Esophagus squamous epithelium (tissue), 5 donors: ENCODE measurements around the gene ANKRD37. TPM values are rescaled to one million over a fixed set of nuclear protein-coding genes. Genes with fewer than 3 reads are reported as not detected.

Source experiments
- DNase-seq: peaks from one replicate; lab custom pipeline; 2025; lab: John Stamatoyannopoulos, UW
- H3K27ac ChIP-seq, 4 donors: fragments of 200-600 bp; sonication (generic); one replicate each; pipeline ENCODE4 v1.5.1; 2016 to 2019; ENCODE audit warnings: mild to moderate bottlenecking in 1 of 4
- H3K27me3 ChIP-seq, 4 donors: fragments of 200-600 bp; sonication (generic); 1 replicate in 3 of 4; 2 replicates in 1 of 4; pipeline versions ENCODE4 v1.5.1 to v1.6.0; 2017 to 2021; ENCODE audit warnings: antibody characterized with exemption in 1 of 4
- H3K36me3 ChIP-seq, 3 donors: fragments of 200-600 bp; sonication (generic); one replicate each; pipeline ENCODE4 v1.5.1; 2016 to 2019
- H3K4me1 ChIP-seq, 3 donors: fragments of 200-600 bp; sonication (generic); one replicate each; pipeline ENCODE4 v1.5.1; 2017 to 2019
- H3K4me3 ChIP-seq, 4 donors: fragments of 200-600 bp; sonication (generic); 1 replicate in 3 of 4; 2 replicates in 1 of 4; pipeline ENCODE4 v1.5.1; 2016 to 2019; ENCODE audit warnings: mild to moderate bottlenecking in 2 of 4, moderate library complexity in 1 of 4
- H3K9me3 ChIP-seq, 3 donors: fragments of 200-600 bp; sonication (generic); one replicate each; pipeline ENCODE4 v1.5.1; 2016 to 2019
- CTCF ChIP-seq, 6 experiments: fragments of 450-650 bp in 4 of 6; fragments of 200-600 bp in 2 of 6; sonication (generic) in 2 of 6; IDR thresholded peaks; one replicate each; pipeline ENCODE4 v1.5.1; 2016 to 2019; ENCODE audit warnings: antibody characterized with exemption in 6 of 6, mild to moderate bottlenecking in 4 of 6, moderate library complexity in 4 of 6
- POLR2A ChIP-seq, 4 donors: fragments of 450-650 bp; IDR thresholded peaks; one replicate each; pipeline ENCODE4 v1.6.1; 2017; ENCODE audit warnings: antibody characterized with exemption in 4 of 4, mild to moderate bottlenecking in 4 of 4, moderate library complexity in 3 of 4
- WGBS, 2 donors: methylation state at CpG; one replicate each; pipeline ENCODE4 v1.1.5; 2018; 5-methylcytosine and 5-hydroxymethylcytosine counted together
- intact Hi-C: fragments of 100-400 bp; cut with DNase I; formaldehyde crosslinking; loops from one replicate; pipeline ENCODE4 v1.15.0; 2022
- total RNA-seq, 4 donors: library from RNA; depleted of rRNA; stranded (reverse); fragments of >200 nt; gene quantifications; one replicate each; pipeline ENCODE4 v1.1.0, GENCODE V29; 2016
- donor health status: DM: yes; HTN: yes; CAD: no.

The ANKRD37 gene
- total RNA-seq, 4 donors from 2014 or later: 4.7 to 40.1 (median 6.4) TPM

GRCh38 chr4:185408432-185408831, 11.8 kb downstream of the ANKRD37 start:
- Histone ChIP-seq H3K9me3 (no peaks in the 10 kb centered on the region), H3K27ac (no peak overlapping the region), H3K36me3 (peaks cover 0 to 92% (median 0%) of the 10 kb centered on the region in 3 donors), H3K27me3 (no peaks in the 10 kb centered on the region), H3K4me3 (no peak overlapping the region), H3K4me1 (peaks cover 0 to 11% (median 0%) of the 10 kb centered on the region in 3 donors)
- no peak for DNase-seq
- TF ChIP-seq POLR2A (IDR thresholded peaks at IDR 0.05): no peak
- TF ChIP-seq CTCF (IDR thresholded peaks at IDR 0.05): no peak
- intact Hi-C loops: no loop called here
- WGBS, 2 donors: 90 to 92% methylated on average over 2 of the region's 2 CpGs

GRCh38 chr4:185411849-185412248, 15.2 kb downstream of the ANKRD37 start:
- Histone ChIP-seq H3K27me3 (no peaks in the 10 kb centered on the region), H3K36me3 (peaks cover 0 to 93% (median 0%) of the 10 kb centered on the region in 3 donors), H3K27ac (no peak overlapping the region), H3K9me3 (no peaks in the 10 kb centered on the region), H3K4me3 (no peak overlapping the region), H3K4me1 (peaks cover 0 to 11% (median 0%) of the 10 kb centered on the region in 3 donors)
- DNase-seq: no peak
- TF ChIP-seq POLR2A (IDR thresholded peaks at IDR 0.05) (no peak), CTCF (IDR thresholded peaks at IDR 0.05) (no peak)
- WGBS, 2 donors: 76 to 79% methylated on average over 5 of the region's 5 CpGs
- intact Hi-C loops: no loop called here

- TF ChIP-seq POLR2A (IDR thresholded peaks at IDR 0.05): no peak
- no peak for TF ChIP-seq CTCF (IDR thresholded peaks at IDR 0.05)
- 82 to 94% methylated on average over 5 of the region's 5 CpGs for WGBS, 2 donors
- Histone ChIP-seq H3K36me3 (peaks cover 0 to 94% (median 0%) of the 10 kb centered on the region in 3 donors), H3K27ac (peak overlapping the region in 3 of 4 donors; percentile 3 to 59 (median 43)), H3K4me1 (peaks cover 0 to 11% (median 0%) of the 10 kb centered on the region in 3 donors), H3K4me3 (no peak overlapping the region), H3K27me3 (no peaks in the 10 kb centered on the region), H3K9me3 (no peaks in the 10 kb centered on the region)
- intact Hi-C loops: no loop called here
- no peak for DNase-seq
Observed at GRCh38 chr4:185412412-185412811, 15.8 kb downstream of the ANKRD37 start.

- no peak overlapping the region for H3K4me3 ChIP-seq
- H3K9me3 ChIP-seq: no peaks in the 10 kb centered on the region
- intact Hi-C loops: no loop called here
- H3K27ac ChIP-seq: no peak overlapping the region
- H3K4me1 ChIP-seq: peaks cover 0 to 18% (median 0%) of the 10 kb centered on the region in 3 donors
- TF ChIP-seq POLR2A (IDR thresholded peaks at IDR 0.05) (no peak), CTCF (IDR thresholded peaks at IDR 0.05) (no peak)
- peaks cover 0 to 94% (median 0%) of the 10 kb centered on the region in 3 donors for H3K36me3 ChIP-seq
- no peak for DNase-seq
- H3K27me3 ChIP-seq: no peaks in the 10 kb centered on the region
Observed at GRCh38 chr4:185416955-185417354, 20.3 kb downstream of the ANKRD37 start.

GRCh38 chr4:185421366-185422124, 24.9 kb downstream of the ANKRD37 start:
- WGBS, 2 donors: 22 to 41% methylated on average over 2 of the region's 2 CpGs
- no peak for DNase-seq
- intact Hi-C loops: no loop called here

More at GRCh38 chr4:185421366-185422124, 24.9 kb downstream of the ANKRD37 start:
- Histone ChIP-seq H3K27ac (no peak overlapping the region), H3K9me3 (no peaks in the 10 kb centered on the region), H3K27me3 (no peaks in the 10 kb centered on the region), H3K4me1 (peaks cover 7 to 44% (median 11%) of the 10 kb centered on the region in 3 donors), H3K4me3 (no peak overlapping the region), H3K36me3 (peaks cover 0 to 50% (median 0%) of the 10 kb centered on the region in 3 donors)
- TF ChIP-seq CTCF (IDR thresholded peaks at IDR 0.05): no peak
- TF ChIP-seq POLR2A (IDR thresholded peaks at IDR 0.05): no peak
